PFSK-1 (cell line): ENCODE results near the gene ROM1.

ENCODE experiments used
- POLR2AphosphoS5 ChIP-seq: IDR thresholded peaks from 2 replicates; pipeline ENCODE4 v1.6.1; 2012; ENCODE audit warnings: low read depth, mild to moderate bottlenecking, control low read depth, low read length, moderate library complexity
- TAF1 ChIP-seq: IDR thresholded peaks from 2 replicates; pipeline ENCODE4 v1.6.1; 2012; ENCODE audit warnings: low read length, control low read depth, borderline replicate concordance; ENCODE audit not compliant: insufficient read depth
- TF ChIP-seq, protein P1 (sequence below), 2 experiments: IDR thresholded peaks; 2 replicates each; pipeline versions ENCODE4 v1.6.1 to v1.8.0; 2011 to 2012; ENCODE audit warnings: low read depth in 2 of 2, low read length in 2 of 2, control low read depth in 1 of 2, inconsistent platforms in 1 of 2, mild to moderate bottlenecking in 1 of 2, moderate library complexity in 1 of 2; ENCODE audit not compliant: insufficient read depth in 1 of 2

DNA sequence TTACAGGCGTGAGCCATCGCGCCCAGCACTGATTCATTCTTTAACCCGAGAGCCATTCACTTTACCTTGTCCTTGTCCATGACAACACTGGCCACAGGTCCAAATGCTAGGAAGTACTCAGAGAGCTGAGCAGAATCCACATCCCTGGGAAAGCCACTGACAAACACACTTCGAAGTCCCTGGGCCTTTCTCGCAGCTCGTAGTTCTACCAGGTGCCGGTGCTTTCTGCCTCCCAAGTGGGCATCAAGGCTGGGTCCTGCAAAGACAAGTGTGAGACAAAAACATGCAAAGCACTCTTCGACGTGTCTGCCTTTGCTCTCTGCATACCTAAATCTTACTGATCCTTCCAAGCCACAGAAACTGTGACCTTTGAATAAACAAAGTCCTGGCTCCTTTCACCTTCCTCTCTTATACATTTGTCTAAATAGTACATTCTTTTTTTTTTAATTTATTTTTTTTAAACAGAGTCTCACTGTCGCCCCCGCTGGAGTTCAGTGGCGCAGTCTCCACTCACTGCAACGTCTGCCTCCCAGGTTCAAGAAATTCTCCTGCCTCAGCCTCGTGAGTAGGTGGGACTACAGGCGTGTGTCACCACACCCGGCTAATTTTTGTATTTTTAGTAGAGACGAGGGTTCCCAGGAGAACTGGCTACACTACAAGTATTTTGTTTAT is 24.0 kb upstream of the ROM1 start:
- TF ChIP-seq POLR2AphosphoS5 (no peak), TAF1 (no peak)
- TF ChIP-seq, protein P1, sequence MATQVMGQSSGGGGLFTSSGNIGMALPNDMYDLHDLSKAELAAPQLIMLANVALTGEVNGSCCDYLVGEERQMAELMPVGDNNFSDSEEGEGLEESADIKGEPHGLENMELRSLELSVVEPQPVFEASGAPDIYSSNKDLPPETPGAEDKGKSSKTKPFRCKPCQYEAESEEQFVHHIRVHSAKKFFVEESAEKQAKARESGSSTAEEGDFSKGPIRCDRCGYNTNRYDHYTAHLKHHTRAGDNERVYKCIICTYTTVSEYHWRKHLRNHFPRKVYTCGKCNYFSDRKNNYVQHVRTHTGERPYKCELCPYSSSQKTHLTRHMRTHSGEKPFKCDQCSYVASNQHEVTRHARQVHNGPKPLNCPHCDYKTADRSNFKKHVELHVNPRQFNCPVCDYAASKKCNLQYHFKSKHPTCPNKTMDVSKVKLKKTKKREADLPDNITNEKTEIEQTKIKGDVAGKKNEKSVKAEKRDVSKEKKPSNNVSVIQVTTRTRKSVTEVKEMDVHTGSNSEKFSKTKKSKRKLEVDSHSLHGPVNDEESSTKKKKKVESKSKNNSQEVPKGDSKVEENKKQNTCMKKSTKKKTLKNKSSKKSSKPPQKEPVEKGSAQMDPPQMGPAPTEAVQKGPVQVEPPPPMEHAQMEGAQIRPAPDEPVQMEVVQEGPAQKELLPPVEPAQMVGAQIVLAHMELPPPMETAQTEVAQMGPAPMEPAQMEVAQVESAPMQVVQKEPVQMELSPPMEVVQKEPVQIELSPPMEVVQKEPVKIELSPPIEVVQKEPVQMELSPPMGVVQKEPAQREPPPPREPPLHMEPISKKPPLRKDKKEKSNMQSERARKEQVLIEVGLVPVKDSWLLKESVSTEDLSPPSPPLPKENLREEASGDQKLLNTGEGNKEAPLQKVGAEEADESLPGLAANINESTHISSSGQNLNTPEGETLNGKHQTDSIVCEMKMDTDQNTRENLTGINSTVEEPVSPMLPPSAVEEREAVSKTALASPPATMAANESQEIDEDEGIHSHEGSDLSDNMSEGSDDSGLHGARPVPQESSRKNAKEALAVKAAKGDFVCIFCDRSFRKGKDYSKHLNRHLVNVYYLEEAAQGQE (IDR thresholded peaks at IDR 0.05; ENCODE audit: insufficient read depth in 1 of 2, low read depth in 2 of 2, low read length in 2 of 2) = no peak
